Measurements from ENCODE around the gene DEPDC1B. TPM values are rescaled to one million over a fixed set of nuclear protein-coding genes. Genes with fewer than 3 reads are reported as not detected.
"Not testable (repeated sequence)": the region's sequence is repeated elsewhere in the genome, so short reads cannot be mapped to it uniquely, and the experiment has no call there.

The DEPDC1B gene
- total and polyA plus RNA-seq, 2 experiments from 2014 or later = 1.8 to 15.7 TPM

- H3K9me3 ChIP-seq (ENCODE audit: low read depth) = no peaks in the 10 kb centered on the region
- H3K4me1 ChIP-seq (ENCODE audit: low read depth) = no peaks in the 10 kb centered on the region
- no peak for DNase-seq (ENCODE audit: low read depth in 1 of 2, low spot score in 1 of 2)
- TF ChIP-seq, protein P1, sequence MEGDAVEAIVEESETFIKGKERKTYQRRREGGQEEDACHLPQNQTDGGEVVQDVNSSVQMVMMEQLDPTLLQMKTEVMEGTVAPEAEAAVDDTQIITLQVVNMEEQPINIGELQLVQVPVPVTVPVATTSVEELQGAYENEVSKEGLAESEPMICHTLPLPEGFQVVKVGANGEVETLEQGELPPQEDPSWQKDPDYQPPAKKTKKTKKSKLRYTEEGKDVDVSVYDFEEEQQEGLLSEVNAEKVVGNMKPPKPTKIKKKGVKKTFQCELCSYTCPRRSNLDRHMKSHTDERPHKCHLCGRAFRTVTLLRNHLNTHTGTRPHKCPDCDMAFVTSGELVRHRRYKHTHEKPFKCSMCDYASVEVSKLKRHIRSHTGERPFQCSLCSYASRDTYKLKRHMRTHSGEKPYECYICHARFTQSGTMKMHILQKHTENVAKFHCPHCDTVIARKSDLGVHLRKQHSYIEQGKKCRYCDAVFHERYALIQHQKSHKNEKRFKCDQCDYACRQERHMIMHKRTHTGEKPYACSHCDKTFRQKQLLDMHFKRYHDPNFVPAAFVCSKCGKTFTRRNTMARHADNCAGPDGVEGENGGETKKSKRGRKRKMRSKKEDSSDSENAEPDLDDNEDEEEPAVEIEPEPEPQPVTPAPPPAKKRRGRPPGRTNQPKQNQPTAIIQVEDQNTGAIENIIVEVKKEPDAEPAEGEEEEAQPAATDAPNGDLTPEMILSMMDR (IDR thresholded peaks at IDR 0.05; ENCODE audit: low read depth, low read length) = no peak
- no peak overlapping the region for H3K27ac ChIP-seq
- no peaks in the 10 kb centered on the region for H3K27me3 ChIP-seq
- no peaks in the 10 kb centered on the region for H3K36me3 ChIP-seq
- no peak overlapping the region for H3K4me3 ChIP-seq
Measured at GRCh38 chr5:60630179-60630578, 69.8 kb downstream of the DEPDC1B start.

DNA sequence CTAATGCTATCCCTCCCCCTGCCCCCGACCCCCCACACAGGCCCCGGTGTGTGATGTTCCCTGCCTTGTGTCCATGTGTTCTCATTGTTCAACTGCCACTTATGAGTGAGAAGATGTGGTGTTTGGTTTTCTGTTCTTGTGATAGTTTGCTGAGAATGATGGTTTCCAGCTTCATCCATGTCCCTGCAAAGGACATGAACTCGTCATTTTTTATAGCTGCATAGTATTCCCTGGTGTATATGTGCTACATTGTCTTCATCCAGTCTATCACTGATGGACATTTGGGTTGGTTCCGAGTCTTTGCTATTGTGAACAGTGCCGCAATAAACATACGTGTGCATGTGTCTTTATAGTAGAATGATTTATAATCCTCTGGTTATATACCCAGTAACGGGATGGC lies 75.1 kb downstream of the DEPDC1B start:
- not testable (repeated sequence) for H3K27me3 ChIP-seq; DNase-seq (ENCODE audit: low read depth in 1 of 2, low spot score in 1 of 2); H3K36me3 ChIP-seq; H3K4me3 ChIP-seq; H3K4me1 ChIP-seq (ENCODE audit: low read depth); H3K9me3 ChIP-seq (ENCODE audit: low read depth); H3K27ac ChIP-seq

GRCh38 chr5:60620752-60621151 lies 79.2 kb downstream of the DEPDC1B start:
- not testable (repeated sequence) for H3K9me3 ChIP-seq (ENCODE audit: low read depth); H3K36me3 ChIP-seq; H3K27me3 ChIP-seq; H3K27ac ChIP-seq; DNase-seq (ENCODE audit: low read depth in 1 of 2, low spot score in 1 of 2); H3K4me3 ChIP-seq; H3K4me1 ChIP-seq (ENCODE audit: low read depth)

GRCh38 chr5:60613826-60614225 lies 86.1 kb downstream of the DEPDC1B start:
- no peak for DNase-seq (ENCODE audit: low read depth in 1 of 2, low spot score in 1 of 2)
- TF ChIP-seq, protein P1 (IDR thresholded peaks at IDR 0.05; ENCODE audit: low read depth, low read length) = no peak
- Histone ChIP-seq H3K9me3 (ENCODE audit: low read depth) (no peaks in the 10 kb centered on the region), H3K4me3 (no peak overlapping the region), H3K36me3 (no peaks in the 10 kb centered on the region), H3K27me3 (no peaks in the 10 kb centered on the region), H3K27ac (no peak overlapping the region), H3K4me1 (ENCODE audit: low read depth) (no peaks in the 10 kb centered on the region)

DNA sequence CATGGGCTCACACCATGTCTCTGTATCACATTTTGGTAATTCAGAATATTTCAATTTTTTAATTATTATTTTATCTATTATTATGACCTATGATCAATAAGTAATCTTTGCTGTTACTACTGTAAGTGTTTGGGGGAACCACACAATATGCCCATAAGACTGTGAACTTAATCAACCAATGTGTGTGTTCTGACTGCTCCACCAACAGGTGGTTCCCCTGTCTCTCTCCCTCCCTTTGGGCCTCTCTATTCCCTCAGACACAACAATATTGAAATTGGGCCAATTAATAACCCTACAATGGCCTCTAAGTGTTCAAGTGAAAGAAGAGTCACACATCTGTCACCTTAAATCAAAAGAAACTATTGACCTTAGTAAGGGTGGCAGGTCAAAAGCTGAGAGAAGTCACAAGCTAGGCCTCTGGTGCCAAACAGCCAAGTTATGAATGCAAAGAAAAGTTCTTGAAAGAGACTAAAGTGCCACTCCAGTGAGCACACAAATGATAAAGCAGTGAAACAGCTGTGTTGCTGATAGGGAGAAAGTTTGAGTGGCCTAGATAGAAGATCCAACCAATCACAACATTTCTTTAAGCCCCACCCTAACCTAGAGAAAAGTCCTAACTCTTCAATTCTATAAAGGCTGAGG lies 88.7 kb downstream of the DEPDC1B start:
- Histone ChIP-seq H3K9me3 (ENCODE audit: low read depth) (no peaks in the 10 kb centered on the region), H3K4me1 (ENCODE audit: low read depth) (no peaks in the 10 kb centered on the region), H3K27me3 (no peaks in the 10 kb centered on the region), H3K36me3 (no peaks in the 10 kb centered on the region), H3K27ac (no peak overlapping the region), H3K4me3 (no peak overlapping the region)
- TF ChIP-seq, protein P1 (IDR thresholded peaks at IDR 0.05; ENCODE audit: low read depth, low read length) = no peak
- DNase-seq (ENCODE audit: low read depth in 1 of 2, low spot score in 1 of 2) = no peak

DNA sequence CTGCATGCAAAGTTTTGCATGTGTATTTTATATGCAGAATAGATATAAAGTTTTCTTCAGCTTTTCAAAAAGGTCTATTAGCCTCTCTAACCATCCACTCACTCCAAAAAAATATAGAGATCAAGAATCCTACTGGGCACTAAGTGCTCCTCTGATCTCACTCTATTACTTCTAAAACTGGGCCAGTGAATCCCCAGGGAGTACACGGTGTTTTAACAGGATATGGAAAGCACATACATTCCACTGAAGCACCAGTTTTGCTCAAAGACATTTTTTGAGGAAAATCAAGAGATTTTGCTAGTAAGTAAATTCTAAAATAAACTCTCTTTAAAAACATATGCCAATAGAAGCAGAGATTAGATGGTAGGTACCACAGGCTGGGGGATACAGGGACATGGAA lies 95.2 kb downstream of the DEPDC1B start:
- H3K9me3 ChIP-seq (ENCODE audit: low read depth) = no peaks in the 10 kb centered on the region
- no peaks in the 10 kb centered on the region for H3K27me3 ChIP-seq
- no peaks in the 10 kb centered on the region for H3K4me1 ChIP-seq (ENCODE audit: low read depth)
- TF ChIP-seq, protein P1 (IDR thresholded peaks at IDR 0.05; ENCODE audit: low read depth, low read length) = no peak
- no peak overlapping the region for H3K27ac ChIP-seq
- H3K36me3 ChIP-seq = no peaks in the 10 kb centered on the region
- peak in 1 of 2 donors; percentile 44 for DNase-seq (ENCODE audit: low read depth in 1 of 2, low spot score in 1 of 2)
- no peak overlapping the region for H3K4me3 ChIP-seq

Measured in cardiac muscle cell (in vitro differentiated cells and primary cell).